Astrocyte of the cerebellum (primary cell): ENCODE measurements around the gene TRIM31.
A peak's percentile ranks its signal among the peaks of the same experiment; 100 is the strongest.

Experiments
- DNase-seq: peaks from one replicate; pipeline ENCODE4 v3.0.0-alpha.2; 2011; ENCODE audit warnings: low read depth
- H3K4me3 ChIP-seq: 2 replicates; pipeline ENCODE4 v1.5.1; 2011; ENCODE audit warnings: mild to moderate bottlenecking, low read depth, low read length, moderate library complexity
- CTCF ChIP-seq: IDR thresholded peaks from 2 replicates; pipeline ENCODE4 v1.5.1; 2012; ENCODE audit warnings: low read length, low read depth, moderate library complexity, mild to moderate bottlenecking; ENCODE audit errors: missing control alignments
- in situ Hi-C: cut with HindIII; loops from 2 replicates; pipeline ENCODE4 v1.10.0; 2017; ENCODE audit warnings: low sequenced_read_pairs

The TRIM31 gene

GRCh38 chr6:30136570-30137286, 23.8 kb upstream of the TRIM31 start:
- no peak overlapping the region for H3K4me3 ChIP-seq
- no peak for DNase-seq
- TF ChIP-seq CTCF: no peak
- in situ Hi-C loops: no loop called here

GRCh38 chr6:30135757-30136156, 22.9 kb upstream of the TRIM31 start, which contains the start of gene TRIM40:
Gene TRIM40 (plus strand): TSS chr6:30136140. CDS start chr6:30137037, 897 bp downstream.
- no peak within 1 kb of the TSS for H3K4me3 ChIP-seq
- TF ChIP-seq CTCF: no peak
- DNase-seq: no peak
- in situ Hi-C loops: no loop called here

GRCh38 chr6:30135147-30135546, 22.3 kb upstream of the TRIM31 start:
- no peak for DNase-seq
- no peak overlapping the region for H3K4me3 ChIP-seq
- in situ Hi-C loops: no loop called here
- no peak for TF ChIP-seq CTCF

GRCh38 chr6:30131947-30132497, 19.1 kb upstream of the TRIM31 start:
- DNase-seq: no peak
- no peak overlapping the region for H3K4me3 ChIP-seq
- in situ Hi-C loops: no loop called here
- no peak for TF ChIP-seq CTCF

- peak; percentile 72 for DNase-seq
- peak; percentile 100 for TF ChIP-seq CTCF
Observed at GRCh38 chr6:30130887-30131862, 18.3 kb upstream of the TRIM31 start.

GRCh38 chr6:30130179-30130679, 17.3 kb upstream of the TRIM31 start:
- no peak for DNase-seq
- in situ Hi-C loops: no loop called here
- TF ChIP-seq CTCF: no peak
- H3K4me3 ChIP-seq: no peak overlapping the region

More at GRCh38 chr6:30130887-30131862, 18.3 kb upstream of the TRIM31 start:
- in situ Hi-C loops: no loop called here
- no peak overlapping the region for H3K4me3 ChIP-seq
